HG02884 (cell line): Measurements from ENCODE around the gene DNAH12.

ENCODE experiments used
- ATAC-seq: cut with Tn5 transposase; IDR thresholded peaks from one replicate; pipeline ENCODE4 v1.9.1; 2021; ENCODE audit warnings: mild to moderate bottlenecking, moderate library complexity; ENCODE audit not compliant: unreplicated experiment

DNAH12 gene

DNA sequence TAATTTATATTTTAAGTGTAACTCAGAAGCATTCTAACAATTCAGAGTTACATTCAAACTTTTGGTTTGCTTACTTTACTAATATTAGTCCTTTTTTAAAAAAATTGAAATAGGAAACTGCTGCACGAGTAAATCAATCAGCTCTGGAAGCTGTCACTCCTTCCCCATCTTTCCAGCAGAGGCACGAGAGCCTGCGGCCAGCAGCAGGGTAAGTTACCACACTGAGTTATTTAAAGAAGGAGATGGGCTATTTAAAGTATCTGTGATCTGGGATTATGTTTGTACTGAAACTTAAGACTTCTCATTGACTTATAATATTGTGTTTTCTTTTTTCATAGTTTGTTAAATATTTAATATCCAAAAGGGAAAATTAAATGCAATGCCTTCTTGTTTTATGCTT, 287.3 kb downstream of the DNAH12 start:
- ATAC-seq: no peak

- no peak for ATAC-seq
Measured at GRCh38 chr3:57252404-57252803, 291.7 kb downstream of the DNAH12 start.

DNA sequence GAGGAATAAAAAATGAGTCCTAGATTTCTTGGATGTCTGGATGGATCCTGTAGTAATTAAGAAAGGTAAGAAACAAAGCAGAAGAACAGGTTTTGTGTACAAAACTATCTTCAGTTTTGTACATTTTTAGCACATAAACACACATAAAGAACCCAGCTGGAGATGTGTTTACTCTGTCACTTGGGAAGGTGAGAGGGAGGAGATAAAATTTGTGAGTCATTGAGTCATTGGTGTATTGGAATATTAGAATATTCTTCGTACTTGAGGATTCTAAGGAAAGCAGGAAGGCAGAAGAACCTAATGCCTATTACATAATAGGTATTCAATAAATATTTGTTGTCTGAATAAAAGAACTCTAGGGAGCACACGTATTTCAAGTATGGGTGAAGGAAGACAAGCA, 299.2 kb downstream of the DNAH12 start:
- no peak for ATAC-seq
